ENCODE data around the gene SHB. TPM values are rescaled to one million over a fixed set of nuclear protein-coding genes. Genes with fewer than 3 reads are reported as not detected.

The SHB gene
- total and polyA plus RNA-seq, 2 experiments from 2014 or later = 20.8 to 48.3 TPM

GRCh38 chr9:38019731-38020130, 49.3 kb downstream of the SHB start:
- H4K20me1 ChIP-seq (ENCODE audit: insufficient read depth, poor library complexity, severe bottlenecking) = no peaks in the 10 kb centered on the region
- no peak for DNase-seq (ENCODE audit: low spot score)
- H3K27me3 ChIP-seq = no peaks in the 10 kb centered on the region
- peaks cover 76% of the 10 kb centered on the region for H3K79me2 ChIP-seq
- H3K36me3 ChIP-seq (replicated peaks; ENCODE audit: insufficient read depth, low read depth) = no peaks in the 10 kb centered on the region
- 81% methylated on average over 3 of the region's 3 CpGs for WGBS (ENCODE audit: low lambda C conversion rate, missing lambda C conversion rate)
- no peaks in the 10 kb centered on the region for H3K9me3 ChIP-seq (ENCODE audit: low read depth)
- H3K4me2 ChIP-seq = peak overlapping the region; percentile 62
- H3K27ac ChIP-seq = peak overlapping the region; percentile 87
- H3K4me1 ChIP-seq (ENCODE audit: insufficient read depth) = peaks cover 70% of the 10 kb centered on the region
- H2AFZ ChIP-seq = no peak overlapping the region
- no peak overlapping the region for H3K4me3 ChIP-seq
- TF ChIP-seq EZH2 (IDR thresholded peaks at IDR 0.05; ENCODE audit: borderline replicate concordance) (no peak), EZH2phosphoT487 (IDR thresholded peaks at IDR 0.05; ENCODE audit: low read depth, severe bottlenecking, unreplicated experiment) (no peak)
- TF ChIP-seq, protein P1, sequence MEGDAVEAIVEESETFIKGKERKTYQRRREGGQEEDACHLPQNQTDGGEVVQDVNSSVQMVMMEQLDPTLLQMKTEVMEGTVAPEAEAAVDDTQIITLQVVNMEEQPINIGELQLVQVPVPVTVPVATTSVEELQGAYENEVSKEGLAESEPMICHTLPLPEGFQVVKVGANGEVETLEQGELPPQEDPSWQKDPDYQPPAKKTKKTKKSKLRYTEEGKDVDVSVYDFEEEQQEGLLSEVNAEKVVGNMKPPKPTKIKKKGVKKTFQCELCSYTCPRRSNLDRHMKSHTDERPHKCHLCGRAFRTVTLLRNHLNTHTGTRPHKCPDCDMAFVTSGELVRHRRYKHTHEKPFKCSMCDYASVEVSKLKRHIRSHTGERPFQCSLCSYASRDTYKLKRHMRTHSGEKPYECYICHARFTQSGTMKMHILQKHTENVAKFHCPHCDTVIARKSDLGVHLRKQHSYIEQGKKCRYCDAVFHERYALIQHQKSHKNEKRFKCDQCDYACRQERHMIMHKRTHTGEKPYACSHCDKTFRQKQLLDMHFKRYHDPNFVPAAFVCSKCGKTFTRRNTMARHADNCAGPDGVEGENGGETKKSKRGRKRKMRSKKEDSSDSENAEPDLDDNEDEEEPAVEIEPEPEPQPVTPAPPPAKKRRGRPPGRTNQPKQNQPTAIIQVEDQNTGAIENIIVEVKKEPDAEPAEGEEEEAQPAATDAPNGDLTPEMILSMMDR (IDR thresholded peaks at IDR 0.05; ENCODE audit: poor library complexity) = no peak
- no peaks in the 10 kb centered on the region for H3K9me2 ChIP-seq (replicated peaks; ENCODE audit: insufficient read depth)

DNA sequence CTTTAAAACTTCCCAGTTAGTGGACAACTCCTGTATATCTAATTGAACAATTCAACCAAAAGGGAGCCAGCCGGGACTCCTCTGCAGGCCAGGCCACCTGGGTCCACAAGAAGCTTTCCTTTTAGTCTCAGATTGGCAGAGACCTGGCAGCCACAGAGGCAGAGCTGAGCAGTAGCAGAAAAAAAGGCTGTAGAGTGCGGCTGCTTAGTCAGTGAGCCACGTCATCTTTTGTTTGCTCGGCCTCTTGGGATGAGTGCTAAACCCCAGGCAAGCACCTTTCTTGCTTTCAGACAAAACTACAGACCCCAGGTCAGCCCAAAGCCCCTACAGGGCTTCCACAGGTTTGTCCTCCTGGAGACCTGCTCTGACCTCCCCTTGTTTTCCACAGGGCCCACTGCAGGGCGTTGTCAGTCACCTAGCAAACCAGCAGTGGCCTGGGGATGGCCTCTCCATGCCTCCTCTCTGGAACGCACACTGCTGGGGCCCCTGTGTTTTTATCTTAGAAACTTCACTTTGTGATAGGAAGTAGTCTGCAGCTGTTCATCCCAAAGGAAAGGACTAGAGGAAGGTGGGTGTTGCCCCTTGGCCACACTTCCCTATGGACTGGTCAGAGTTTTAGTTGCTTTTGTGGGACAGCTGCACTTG, 49.9 kb downstream of the SHB start:
- Histone ChIP-seq H4K20me1 (ENCODE audit: insufficient read depth, poor library complexity, severe bottlenecking) (no peaks in the 10 kb centered on the region), H3K9me2 (replicated peaks; ENCODE audit: insufficient read depth) (no peaks in the 10 kb centered on the region), H3K9me3 (ENCODE audit: low read depth) (no peaks in the 10 kb centered on the region), H3K4me1 (ENCODE audit: insufficient read depth) (peaks cover 64% of the 10 kb centered on the region), H3K4me2 (peak overlapping the region; percentile 62), H3K27me3 (no peaks in the 10 kb centered on the region), H3K27ac (peak overlapping the region; percentile 87), H3K4me3 (no peak overlapping the region), H3K36me3 (replicated peaks; ENCODE audit: insufficient read depth, low read depth) (no peaks in the 10 kb centered on the region), H3K79me2 (peaks cover 80% of the 10 kb centered on the region), H2AFZ (no peak overlapping the region)
- DNase-seq (ENCODE audit: low spot score) = peak; percentile 82
- WGBS (ENCODE audit: low lambda C conversion rate, missing lambda C conversion rate) = 13% methylated on average over 6 of the region's 6 CpGs
- TF ChIP-seq, protein P1 (IDR thresholded peaks at IDR 0.05; ENCODE audit: poor library complexity) = no peak
- TF ChIP-seq EZH2phosphoT487 (IDR thresholded peaks at IDR 0.05; ENCODE audit: low read depth, severe bottlenecking, unreplicated experiment) (no peak), EZH2 (IDR thresholded peaks at IDR 0.05; ENCODE audit: borderline replicate concordance) (no peak)

DNA sequence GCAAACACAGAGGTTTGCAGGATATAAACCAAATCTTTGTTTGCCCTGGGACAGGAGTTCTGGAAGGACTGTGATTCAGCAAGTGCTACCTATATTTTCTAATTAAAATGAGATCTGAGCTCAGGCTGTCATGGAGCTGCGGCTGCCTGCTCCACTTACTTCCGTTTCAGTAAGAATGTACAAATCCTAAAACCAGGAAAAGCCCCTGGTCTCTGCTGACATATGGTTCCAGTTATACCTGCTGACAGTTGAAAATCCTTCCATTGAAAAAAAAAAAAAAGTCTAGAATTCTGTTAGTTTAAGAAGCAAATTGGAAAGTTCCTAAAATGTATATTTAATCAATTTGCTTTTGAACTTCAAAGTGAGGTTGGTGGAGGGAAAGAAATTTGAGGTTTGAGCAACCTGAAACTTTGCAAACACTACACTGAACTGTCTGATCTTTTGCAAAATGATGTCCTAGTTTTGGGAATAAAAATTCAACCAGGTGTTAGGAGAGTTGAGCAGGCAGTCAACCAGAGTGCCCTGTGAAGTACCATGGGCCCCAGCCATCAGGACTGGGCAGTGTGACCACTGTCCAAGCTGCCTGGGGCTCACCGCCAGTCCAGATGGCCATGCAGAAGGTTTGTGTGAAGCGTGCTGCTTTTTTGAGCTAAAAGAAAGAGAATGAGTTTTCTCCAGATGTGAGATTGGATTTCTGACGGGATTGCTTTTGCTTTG, 50.6 kb downstream of the SHB start:
- no peak for DNase-seq (ENCODE audit: low spot score)
- H3K4me2 ChIP-seq = peak overlapping the region; percentile 62
- no peak overlapping the region for H2AFZ ChIP-seq
- no peaks in the 10 kb centered on the region for H4K20me1 ChIP-seq (ENCODE audit: insufficient read depth, poor library complexity, severe bottlenecking)
- TF ChIP-seq EZH2 (IDR thresholded peaks at IDR 0.05; ENCODE audit: borderline replicate concordance) (no peak), EZH2phosphoT487 (IDR thresholded peaks at IDR 0.05; ENCODE audit: low read depth, severe bottlenecking, unreplicated experiment) (no peak)
- TF ChIP-seq, protein P1 (IDR thresholded peaks at IDR 0.05; ENCODE audit: poor library complexity) = no peak
- H3K27ac ChIP-seq = peak overlapping the region; percentile 87
- H3K79me2 ChIP-seq = peaks cover 78% of the 10 kb centered on the region
- no peak overlapping the region for H3K4me3 ChIP-seq
- no peaks in the 10 kb centered on the region for H3K27me3 ChIP-seq
- no peaks in the 10 kb centered on the region for H3K36me3 ChIP-seq (replicated peaks; ENCODE audit: insufficient read depth, low read depth)
- H3K9me2 ChIP-seq (replicated peaks; ENCODE audit: insufficient read depth) = no peaks in the 10 kb centered on the region
- 54% methylated on average over 5 of the region's 5 CpGs for WGBS (ENCODE audit: low lambda C conversion rate, missing lambda C conversion rate)
- H3K9me3 ChIP-seq (ENCODE audit: low read depth) = no peaks in the 10 kb centered on the region
- H3K4me1 ChIP-seq (ENCODE audit: insufficient read depth) = peaks cover 57% of the 10 kb centered on the region
